ENCODE measurements around the gene NAT14.
A peak's percentile ranks its signal among the peaks of the same experiment; 100 is the strongest.

The NAT14 gene

DNA sequence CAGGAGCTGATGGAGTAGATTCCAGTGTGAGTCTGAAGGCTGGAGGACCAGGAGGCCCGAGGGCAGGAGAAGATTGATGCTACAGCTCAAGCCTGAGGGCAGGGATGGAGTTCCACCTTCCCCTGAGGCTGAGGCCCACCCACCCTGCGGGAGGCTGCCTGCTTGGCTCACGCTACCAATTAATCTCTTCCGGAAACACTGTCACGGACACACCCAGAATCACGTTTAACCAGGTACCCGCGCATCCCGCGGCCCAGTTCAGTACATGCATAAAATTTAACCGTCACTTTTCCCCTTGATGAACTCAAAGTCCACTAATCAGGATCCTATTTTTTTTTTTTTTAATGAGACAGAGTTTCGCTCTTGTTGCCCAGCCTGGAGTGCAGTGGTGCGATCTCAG, 13.7 kb upstream of the NAT14 start:
- no peak for DNase-seq (ENCODE audit: low read depth)

DNA sequence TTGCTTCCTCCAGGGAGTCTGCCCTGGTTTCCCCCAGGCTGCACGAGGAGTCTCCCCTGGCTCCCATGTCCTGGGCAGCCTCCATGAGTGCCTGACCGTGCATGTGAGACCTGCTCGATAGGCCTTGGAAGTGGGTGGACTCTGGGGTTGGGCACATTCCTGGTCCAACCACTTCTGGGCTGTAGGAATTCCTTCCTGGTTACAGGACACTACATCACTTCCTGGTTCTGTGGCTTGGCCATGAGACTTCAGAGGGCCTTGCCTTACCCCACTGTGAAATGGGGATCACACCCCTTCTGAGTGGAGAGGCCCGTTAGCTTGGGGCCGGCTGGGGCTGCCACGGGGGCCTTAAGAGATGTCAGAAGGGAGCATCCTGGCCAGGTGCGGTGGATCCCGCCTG, 12.5 kb upstream of the NAT14 start:
- DNase-seq (ENCODE audit: low read depth), result no peak

DNA sequence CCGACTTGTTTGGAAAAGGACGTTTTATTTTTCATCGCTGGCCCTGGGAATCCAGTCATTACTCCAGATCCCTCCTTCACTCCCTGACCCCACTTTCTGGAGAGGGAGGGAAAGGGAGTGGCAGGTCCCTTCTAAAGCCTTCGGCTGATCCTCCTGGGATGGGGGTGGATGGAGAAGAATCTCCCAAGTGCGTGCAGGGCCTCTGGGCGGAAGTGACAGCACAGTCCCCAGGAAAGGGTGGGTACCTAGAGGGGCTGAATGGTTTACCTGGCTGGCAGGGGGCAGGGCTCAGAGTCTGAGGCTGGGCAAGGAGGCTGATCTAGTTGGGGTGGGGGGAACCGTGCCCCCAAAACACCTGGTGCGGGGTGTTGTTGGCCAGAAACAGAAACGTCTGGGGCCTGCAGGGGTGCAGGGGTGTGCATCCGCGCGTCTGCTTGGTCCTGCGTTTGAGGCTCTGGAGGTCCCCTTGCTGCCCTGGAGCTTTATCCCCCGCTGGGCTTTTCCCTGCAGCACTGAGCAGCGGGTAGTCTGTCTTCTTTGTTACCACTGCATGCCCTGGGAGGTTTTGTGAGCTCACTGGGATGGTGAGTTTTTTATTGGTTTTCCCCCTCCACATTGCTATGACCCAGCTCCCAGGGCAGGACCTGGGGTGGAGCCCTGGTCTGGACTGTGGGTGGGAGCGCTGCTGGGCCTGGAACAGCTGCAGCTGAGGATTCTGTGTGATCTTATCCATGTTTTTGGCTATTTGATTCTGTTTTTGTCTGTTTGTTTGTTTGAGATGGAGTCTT, 11.6 kb upstream of the NAT14 start:
- no peak for DNase-seq (ENCODE audit: low read depth)

DNA sequence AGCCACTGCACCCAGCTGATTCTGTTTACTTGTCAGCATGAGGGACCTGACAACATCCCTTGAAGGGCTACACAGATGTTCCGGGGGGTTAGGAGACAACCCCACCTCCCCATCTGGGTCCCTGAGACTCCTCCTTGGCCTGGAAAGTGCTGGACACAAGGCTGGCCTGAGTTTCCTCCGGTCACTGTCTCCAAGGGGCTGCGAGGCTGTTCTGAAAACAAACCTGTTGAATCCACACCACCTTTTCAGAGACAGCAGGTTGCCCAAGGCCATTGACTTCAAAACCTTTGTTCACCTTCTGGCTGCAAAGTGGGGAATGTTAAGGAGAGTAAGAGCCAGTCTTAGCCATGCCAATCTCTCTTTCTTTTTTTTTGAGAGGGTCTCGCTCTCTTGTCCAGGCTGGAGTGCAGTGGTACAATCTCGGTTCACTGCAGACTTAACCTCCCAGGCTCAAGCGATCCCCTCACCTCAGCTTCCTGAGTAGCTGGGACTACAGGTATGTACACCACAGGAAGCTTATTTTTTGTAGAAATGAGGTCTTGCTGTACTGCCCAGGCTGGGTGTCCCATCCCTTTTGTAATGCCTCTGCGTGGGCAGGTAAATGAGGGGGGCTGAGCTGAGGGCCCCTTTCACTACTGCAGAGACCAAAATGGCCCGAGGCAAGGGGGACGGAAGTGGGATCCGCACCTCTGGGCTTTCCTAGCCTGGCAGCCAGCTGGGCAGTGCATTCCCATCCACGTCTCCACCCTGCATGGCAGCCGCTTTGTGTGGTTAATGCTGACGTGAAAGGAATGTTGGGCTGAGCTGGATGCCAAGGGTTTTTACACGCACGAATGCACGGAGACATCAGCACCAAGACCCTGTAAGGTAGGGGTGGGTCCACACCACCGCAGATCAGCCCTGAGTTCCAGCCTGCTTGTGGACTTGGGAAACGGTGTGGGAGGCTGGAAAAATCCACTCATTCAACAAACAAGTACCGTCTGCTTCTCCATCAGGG, 10.4 kb upstream of the NAT14 start:
- DNase-seq (ENCODE audit: low read depth), result no peak

DNA sequence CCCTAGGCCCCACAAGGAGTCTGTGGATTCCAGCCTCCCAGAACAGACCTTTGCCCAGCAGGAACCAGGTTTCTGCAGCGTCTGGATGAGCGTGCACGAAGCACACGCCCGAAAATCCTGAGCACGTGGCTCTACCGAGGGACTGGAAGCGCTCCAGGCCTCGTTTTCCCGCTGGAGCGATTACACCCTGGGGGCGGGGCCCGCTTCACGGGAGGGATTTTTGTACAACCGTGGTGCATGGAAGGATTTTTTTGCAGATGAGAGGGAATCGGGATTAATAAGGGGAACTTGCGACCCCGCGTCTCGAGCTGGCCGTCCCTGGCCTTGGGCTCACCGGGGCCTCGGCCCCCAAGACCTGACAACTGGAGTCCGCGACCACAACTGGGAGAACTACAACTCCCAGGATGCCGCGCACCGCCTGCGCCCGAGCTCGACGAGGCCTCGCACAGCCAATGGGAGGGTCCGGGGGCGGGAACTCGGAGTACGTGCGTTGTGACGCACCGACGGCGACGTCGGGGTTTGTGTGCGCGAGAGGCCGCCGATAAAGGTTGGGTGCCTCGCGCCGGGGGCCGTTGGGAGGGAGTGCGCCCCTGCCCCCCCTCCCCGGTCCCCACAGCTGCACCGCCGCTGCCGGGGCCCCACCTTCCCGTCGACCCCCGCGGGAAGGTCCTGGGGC, 8.8 kb upstream of the NAT14 start, which contains the start of gene ZNF628:
TSS of gene ZNF628 (plus strand) at position 518 of the 676 bp plus-strand sequence. CDS start 3,294 bp downstream, outside the sequence.
- peak; percentile 97 for DNase-seq (ENCODE audit: low read depth)

DNA sequence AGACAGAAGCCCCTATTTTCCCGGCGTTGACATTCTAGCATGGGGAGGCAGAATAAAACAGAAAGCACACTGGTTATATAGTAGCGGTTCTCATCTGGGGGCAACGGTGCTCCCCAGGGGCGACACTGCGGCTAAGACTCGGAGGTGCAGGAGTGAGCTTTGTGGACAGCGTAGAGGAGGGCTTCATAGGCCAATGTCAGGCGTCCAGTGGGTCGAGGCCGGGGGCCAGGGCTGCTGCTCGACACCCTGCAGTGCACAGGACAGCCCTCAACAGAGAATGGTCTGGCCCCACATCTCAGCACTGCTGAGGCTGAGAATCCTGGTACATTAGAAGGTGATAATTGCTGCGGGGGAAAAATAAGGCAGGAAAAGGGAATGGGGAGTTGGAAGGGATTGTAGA, 7.1 kb upstream of the NAT14 start:
- DNase-seq (ENCODE audit: low read depth), result no peak

DNA sequence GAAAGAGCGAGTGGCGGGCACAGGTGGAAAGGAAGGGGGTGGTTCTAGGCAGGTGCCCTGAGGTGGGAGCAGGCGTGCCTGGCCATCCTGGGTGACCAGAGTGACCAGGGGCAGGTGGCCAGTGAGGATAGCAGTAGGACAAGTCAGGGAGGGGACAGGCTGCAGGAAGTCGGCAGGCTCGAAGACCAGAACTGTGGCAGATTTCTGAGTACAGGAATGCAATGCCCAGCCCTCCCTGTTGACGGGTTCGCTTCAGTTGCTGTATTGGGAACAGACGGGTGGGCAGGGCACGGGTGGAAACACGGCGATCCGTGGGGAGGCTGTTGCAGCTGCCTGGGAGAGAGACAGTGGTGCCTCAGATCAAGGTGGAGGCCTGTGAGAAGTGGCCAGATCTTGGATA, 6.6 kb upstream of the NAT14 start:
- no peak for DNase-seq (ENCODE audit: low read depth)

DNA sequence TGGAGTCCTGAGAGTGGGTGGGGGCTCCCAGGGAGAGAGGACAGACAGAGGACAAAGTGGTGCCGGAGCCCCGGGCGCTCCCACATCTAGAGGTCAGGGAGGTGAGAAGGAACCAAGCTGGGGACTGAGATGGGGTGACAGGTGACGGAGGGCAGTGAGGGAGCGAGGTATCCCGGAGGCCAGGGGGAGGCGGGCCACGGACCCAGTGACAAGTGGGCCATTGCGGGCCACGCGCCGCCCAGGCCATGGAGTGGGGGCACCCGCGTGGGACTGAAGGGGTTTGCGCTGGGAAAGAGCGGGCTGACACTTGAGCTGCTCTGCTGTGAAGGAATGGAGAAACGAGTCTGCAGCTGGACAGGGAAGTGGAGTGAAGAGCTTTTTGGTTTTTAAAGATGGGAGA, 5.9 kb upstream of the NAT14 start:
- DNase-seq (ENCODE audit: low read depth), result no peak

DNA sequence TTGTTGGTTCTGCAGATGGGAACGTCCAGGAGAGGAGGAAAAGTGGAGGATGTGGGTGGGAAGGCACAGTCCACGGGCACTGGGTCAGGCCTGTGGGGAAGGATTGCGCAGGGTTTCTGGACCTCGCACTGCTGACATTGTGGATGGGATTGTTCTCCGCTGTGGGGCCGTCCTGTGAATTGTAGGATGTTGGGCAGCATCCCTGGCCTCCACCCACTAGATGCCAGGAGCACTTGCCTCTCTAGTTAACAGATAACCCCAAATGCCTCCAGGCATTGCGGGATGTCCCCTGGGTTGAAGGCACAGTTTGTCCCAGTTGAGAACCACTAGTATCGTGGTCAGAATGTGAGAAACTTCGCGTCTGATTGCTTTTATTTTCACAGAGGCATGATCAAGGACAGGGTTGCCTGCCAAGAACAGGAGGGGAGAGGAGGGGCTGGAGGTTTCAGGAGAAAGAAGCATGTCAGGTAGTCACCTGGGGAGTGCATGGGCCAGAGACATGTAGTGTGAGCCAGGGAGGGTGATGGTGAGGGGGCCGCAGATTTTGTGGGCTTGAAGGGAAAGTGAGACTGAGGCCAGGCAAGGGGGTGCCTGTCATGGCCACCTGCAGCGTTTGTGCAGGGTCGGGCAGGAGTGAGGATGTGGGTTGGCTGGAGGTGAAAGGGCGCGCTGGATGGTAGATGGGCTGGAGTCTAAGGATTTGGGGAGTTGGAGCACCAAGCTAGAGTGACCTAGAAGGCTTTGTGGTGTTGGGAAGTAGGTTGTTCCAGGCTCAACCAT, 5.3 kb upstream of the NAT14 start:
- DNase-seq (ENCODE audit: low read depth), result no peak

DNA sequence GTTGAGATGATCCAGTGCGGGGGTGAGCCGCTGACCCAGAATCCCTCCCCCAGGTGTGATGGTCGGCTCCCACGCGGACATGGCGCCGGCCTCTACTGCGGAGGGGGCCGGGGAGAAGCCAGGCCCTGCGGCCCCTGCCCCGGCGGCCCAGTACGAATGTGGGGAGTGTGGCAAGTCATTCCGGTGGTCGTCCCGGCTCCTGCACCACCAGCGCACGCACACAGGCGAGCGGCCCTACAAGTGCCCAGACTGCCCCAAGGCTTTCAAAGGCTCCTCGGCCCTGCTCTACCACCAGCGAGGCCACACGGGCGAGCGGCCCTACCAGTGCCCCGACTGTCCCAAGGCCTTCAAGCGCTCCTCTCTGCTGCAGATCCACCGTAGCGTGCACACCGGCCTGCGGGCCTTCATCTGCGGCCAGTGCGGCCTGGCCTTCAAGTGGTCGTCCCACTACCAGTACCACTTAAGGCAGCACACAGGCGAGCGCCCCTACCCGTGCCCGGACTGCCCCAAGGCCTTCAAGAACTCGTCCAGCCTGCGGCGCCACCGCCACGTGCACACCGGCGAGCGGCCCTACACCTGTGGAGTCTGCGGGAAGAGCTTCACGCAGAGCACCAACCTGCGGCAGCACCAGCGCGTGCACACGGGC, 3.7 kb upstream of the NAT14 start:
- no peak for DNase-seq (ENCODE audit: low read depth)

DNA sequence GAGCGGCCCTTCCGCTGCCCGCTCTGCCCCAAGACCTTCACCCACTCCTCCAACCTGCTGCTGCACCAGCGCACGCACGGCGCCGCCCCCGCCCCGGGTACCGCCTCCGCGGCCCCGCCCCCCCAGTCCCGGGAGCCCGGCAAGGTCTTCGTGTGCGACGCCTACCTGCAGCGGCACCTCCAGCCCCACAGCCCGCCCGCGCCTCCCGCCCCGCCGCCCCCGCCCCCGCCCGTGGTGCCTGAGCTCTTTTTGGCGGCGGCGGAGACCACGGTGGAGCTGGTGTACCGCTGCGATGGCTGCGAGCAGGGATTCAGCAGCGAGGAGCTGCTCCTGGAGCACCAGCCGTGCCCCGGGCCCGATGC, 3.2 kb upstream of the NAT14 start:
- no peak for DNase-seq (ENCODE audit: low read depth)

DNA sequence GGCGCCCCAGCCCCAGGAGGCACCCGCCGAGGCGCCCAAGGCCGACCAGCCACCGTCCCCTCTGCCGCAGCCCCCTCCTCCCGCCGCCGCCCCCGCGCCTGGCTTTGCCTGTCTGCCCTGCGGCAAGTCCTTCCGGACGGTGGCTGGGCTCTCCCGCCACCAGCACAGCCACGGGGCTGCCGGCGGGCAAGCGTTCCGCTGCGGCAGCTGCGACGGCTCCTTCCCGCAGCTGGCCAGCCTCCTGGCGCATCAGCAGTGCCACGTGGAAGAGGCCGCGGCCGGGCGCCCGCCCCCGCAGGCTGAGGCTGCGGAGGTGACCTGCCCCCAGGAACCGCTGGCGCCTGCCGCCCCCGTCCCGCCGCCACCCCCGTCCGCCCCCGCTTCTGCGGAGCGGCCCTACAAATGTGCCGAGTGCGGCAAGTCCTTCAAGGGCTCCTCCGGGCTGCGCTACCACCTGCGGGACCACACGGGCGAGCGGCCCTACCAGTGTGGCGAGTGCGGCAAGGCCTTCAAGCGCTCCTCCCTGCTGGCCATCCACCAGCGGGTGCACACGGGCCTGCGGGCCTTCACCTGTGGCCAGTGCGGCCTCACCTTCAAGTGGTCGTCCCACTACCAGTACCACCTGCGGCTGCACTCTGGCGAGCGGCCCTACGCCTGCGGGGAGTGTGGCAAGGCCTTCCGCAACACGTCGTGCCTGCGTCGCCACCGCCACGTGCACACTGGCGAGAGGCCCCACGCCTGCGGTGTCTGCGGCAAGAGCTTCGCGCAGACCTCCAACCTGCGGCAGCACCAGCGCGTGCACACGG, 2.6 kb upstream of the NAT14 start:
- DNase-seq (ENCODE audit: low read depth), result no peak

DNA sequence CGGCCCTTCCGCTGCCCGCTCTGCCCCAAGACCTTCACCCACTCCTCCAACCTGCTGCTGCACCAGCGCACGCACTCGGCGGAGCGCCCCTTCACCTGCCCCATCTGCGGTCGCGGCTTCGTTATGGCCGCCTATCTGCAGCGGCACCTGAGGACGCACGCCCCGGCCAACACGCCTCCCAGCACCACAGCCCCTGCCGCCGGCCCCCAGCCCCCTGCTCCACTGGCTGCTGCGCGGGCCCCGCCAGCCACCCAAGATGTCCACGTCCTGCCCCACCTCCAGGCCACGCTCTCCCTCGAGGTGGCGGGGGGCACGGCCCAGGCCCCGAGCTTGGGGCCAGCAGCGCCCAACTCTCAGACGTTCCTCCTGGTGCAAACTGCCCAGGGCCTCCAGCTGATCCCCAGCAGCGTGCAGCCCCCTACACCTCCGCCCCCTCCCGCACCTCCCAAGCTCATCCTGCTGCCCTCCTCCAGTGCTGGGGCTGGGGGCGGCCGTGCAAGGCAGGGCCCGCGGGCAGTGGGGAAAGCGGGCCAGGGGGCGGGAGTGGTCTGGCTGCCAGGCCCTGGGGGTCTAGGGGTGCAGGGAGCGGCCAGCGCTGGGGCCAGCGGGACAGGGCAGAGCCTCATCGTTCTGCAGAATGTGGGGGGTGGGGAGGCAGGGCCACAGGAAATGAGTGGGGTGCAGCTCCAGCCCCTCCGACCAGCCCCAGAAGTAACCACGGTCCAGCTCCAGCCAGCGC, 1.9 kb upstream of the NAT14 start:
- no peak for DNase-seq (ENCODE audit: low read depth)

DNA sequence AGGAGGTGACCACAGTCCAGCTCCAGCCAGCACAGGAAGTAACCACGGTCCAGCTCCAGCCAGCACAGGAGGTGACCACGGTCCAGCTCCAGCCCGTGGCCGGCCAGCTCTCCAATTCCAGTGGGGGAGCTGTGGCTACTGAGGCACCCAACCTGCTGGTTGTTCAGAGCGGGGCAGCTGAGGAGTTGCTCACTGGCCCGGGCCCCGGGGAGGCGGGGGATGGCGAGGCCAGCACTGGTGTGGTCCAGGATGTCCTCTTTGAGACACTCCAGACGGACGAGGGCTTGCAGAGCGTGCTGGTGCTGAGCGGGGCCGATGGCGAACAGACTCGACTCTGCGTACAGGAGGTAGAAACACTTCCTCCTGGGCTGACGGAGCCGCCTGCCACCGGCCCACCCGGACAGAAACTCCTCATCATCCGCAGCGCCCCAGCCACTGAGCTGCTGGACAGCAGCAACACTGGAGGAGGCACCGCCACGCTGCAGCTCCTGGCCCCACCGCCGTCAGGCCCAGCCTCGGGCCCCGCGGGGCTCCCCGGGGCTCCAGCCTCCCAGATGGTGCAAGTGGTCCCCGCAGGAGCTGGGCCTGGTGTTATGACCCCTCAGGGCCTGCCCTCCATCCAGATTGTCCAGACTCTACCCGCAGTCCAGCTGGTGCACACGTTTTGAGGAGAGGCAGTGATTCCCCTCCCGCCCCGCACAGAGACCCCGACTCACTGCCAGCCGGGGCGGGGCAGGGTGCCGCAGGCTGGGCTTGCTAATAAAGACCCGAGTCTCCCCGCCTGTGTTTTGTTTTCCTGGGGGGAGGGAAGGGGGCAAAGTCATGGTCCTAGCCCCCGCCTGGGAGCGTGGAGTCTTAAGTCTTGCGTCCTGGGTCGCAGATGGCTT, 1.0 kb upstream of the NAT14 start:
- DNase-seq (ENCODE audit: low read depth), result no peak

DNA sequence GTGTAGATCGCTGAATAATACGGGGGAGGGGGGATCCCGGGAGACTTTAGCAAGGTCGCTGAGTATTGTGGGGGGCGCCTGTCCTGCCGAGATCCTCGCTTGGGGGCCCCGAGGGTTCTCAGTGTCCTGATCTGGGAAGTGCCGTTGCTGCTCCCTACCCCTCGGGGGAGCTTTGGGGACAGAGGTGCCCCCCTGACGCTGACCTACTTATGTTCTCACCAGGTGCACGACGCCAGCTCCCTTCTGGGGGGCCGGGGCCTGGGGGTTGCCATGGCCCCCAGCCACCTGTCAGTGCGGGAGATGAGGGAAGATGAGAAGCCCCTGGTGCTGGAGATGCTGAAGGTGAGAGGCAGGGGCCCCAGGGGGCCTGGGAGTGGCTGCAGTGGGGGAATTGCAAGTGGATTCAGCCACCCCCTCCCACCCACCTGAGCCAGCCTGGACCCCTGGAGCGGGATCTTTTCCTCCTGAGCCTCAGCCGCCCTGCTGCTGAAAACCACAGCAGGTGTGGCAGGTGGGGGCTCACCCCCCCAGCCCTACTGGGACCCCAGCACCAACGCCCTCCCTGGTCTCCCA, 537 bp downstream of the NAT14 start:
- no peak for DNase-seq (ENCODE audit: low read depth)

DNA sequence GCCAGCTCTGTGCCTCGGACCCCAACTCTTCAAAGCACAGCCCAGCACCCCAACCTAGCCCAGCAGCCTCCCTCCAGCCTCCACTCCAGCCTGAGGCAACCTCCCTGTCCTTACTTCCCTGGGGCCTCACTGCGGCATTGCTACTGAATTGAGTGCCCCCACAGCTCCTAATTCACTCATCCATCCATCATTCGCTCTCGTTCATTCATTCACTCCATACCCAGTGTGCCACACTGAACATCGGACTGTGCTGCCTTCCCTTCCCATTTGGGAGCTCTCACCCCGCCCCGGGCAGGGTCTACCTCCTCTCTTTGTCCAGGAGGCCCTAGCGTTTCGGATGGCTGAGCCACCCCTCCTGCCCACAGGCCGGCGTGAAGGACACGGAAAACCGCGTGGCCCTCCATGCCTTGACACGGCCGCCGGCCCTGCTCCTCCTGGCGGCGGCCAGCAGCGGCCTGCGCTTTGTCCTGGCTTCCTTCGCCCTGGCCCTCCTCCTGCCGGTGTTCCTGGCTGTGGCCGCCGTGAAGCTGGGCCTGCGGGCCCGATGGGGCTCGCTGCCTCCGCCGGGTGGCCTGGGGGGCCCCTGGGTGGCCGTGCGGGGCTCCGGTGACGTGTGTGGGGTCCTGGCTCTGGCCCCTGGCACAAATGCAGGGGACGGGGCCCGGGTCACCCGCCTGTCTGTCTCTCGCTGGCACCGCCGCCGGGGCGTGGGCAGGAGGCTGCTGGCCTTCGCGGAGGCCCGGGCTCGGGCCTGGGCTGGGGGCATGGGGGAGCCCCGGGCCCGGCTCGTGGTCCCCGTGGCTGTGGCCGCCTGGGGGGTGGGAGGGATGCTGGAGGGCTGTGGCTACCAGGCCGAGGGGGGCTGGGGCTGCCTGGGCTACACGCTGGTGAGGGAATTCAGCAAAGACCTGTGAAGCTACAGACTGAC, 1.3 kb downstream of the NAT14 start:
- no peak for DNase-seq (ENCODE audit: low read depth)

Measured in activated T-helper 9 cell treated with anti-CD3 and anti-CD28 coated beads, Interleukin-2, amount 50 U/mL, for 16 hours (primary cell).